ENCODE measurements around the gene CHSY3.

The CHSY3 gene

DNA sequence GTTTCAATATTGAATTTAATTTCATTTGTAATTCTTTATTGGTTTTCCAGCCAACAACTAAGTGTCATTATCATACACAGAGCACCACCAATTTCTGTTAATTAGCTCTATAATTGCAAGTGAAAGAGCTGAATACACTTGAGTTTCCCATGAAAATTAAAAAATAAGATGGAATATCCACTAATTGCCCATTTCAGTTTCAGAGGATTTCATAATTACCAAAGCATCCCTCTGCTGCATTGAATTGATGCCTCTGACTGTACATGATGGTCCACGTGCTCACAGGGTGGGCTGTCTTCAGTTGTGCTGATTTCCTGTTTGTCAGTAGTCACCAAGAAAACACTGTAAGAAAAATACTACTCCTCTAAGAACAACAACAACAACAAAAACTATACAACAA, 163.8 kb downstream of the CHSY3 start:
- Histone ChIP-seq H3K79me2 (ENCODE audit: insufficient read depth, low read depth) (no peaks in the 10 kb centered on the region), H3K9ac (no peak overlapping the region), H3K4me1 (ENCODE audit: low read depth, poor library complexity, severe bottlenecking) (peaks cover 7% of the 10 kb centered on the region), H3K4me2 (no peak overlapping the region), H3K4me3 (IDR thresholded peaks at IDR 0.05; ENCODE audit: insufficient read depth, low read depth, low read length) (no peak overlapping the region), H3K27me3 (ENCODE audit: insufficient read depth, low read depth) (no peaks in the 10 kb centered on the region), H3K27ac (no peak overlapping the region), H3K36me3 (ENCODE audit: insufficient read depth) (no peaks in the 10 kb centered on the region), H4K20me1 (ENCODE audit: insufficient read depth) (no peaks in the 10 kb centered on the region), H2AFZ (ENCODE audit: low read depth) (no peak overlapping the region)
- TF ChIP-seq, protein P1, sequence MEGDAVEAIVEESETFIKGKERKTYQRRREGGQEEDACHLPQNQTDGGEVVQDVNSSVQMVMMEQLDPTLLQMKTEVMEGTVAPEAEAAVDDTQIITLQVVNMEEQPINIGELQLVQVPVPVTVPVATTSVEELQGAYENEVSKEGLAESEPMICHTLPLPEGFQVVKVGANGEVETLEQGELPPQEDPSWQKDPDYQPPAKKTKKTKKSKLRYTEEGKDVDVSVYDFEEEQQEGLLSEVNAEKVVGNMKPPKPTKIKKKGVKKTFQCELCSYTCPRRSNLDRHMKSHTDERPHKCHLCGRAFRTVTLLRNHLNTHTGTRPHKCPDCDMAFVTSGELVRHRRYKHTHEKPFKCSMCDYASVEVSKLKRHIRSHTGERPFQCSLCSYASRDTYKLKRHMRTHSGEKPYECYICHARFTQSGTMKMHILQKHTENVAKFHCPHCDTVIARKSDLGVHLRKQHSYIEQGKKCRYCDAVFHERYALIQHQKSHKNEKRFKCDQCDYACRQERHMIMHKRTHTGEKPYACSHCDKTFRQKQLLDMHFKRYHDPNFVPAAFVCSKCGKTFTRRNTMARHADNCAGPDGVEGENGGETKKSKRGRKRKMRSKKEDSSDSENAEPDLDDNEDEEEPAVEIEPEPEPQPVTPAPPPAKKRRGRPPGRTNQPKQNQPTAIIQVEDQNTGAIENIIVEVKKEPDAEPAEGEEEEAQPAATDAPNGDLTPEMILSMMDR (conservative IDR thresholded peaks at IDR 0.05; ENCODE audit: low read depth, low read length), result no peak

DNA sequence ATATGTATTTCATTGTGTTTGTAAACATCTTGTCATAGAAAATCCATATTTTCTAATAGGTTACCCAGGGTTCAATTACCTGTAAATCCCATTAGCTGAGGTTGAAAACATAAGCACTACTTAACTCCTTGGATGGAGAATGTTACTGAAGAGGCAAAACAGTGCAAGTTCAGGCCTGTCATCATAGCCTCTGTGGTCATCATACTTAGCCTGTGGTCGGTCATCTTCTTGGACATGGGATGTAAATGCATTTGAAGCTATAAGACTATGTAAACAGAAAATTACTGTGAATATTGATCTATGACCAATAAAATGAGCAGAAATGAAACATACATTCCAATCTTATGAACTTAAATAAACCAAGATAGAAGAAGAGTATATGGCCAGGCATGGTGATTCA, 164.7 kb downstream of the CHSY3 start:
- TF ChIP-seq, protein P1 (conservative IDR thresholded peaks at IDR 0.05; ENCODE audit: low read depth, low read length), result no peak
- no peak overlapping the region for H3K27ac ChIP-seq
- H2AFZ ChIP-seq (ENCODE audit: low read depth), result no peak overlapping the region
- no peaks in the 10 kb centered on the region for H3K36me3 ChIP-seq (ENCODE audit: insufficient read depth)
- H3K4me3 ChIP-seq (IDR thresholded peaks at IDR 0.05; ENCODE audit: insufficient read depth, low read depth, low read length), result no peak overlapping the region
- H4K20me1 ChIP-seq (ENCODE audit: insufficient read depth), result no peaks in the 10 kb centered on the region
- H3K9ac ChIP-seq, result no peak overlapping the region
- 0 out of 2 replicates have a peak overlapping the region, but pooled peaks have one; percentile 20 for H3K4me2 ChIP-seq
- H3K27me3 ChIP-seq (ENCODE audit: insufficient read depth, low read depth), result no peaks in the 10 kb centered on the region
- peaks cover 7% of the 10 kb centered on the region for H3K4me1 ChIP-seq (ENCODE audit: low read depth, poor library complexity, severe bottlenecking)
- no peaks in the 10 kb centered on the region for H3K79me2 ChIP-seq (ENCODE audit: insufficient read depth, low read depth)

DNA sequence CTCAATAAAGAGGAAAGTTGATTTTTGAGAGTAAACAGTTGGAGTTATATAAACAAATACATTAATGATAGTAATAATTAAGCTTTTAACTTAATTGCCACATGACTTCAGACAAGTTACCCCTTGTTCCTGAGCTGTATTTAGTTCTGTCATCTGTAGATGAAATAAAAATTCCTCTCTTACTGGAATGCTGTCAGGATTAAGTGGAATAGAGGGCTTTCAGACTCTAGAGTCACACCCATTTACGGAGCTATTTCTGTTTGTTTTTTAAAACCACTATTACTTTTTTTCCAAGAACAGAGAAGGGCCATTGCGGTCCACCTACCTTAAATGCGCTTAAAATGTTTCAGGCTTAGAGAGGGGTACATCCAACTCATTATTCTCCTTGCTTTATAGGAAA, 170.6 kb downstream of the CHSY3 start:
- Histone ChIP-seq H2AFZ (ENCODE audit: low read depth) (no peak overlapping the region), H3K79me2 (ENCODE audit: insufficient read depth, low read depth) (no peaks in the 10 kb centered on the region), H3K9ac (no peak overlapping the region), H4K20me1 (ENCODE audit: insufficient read depth) (no peaks in the 10 kb centered on the region), H3K4me3 (IDR thresholded peaks at IDR 0.05; ENCODE audit: insufficient read depth, low read depth, low read length) (no peak overlapping the region), H3K4me1 (ENCODE audit: low read depth, poor library complexity, severe bottlenecking) (no peaks in the 10 kb centered on the region), H3K27ac (no peak overlapping the region), H3K27me3 (ENCODE audit: insufficient read depth, low read depth) (no peaks in the 10 kb centered on the region), H3K36me3 (ENCODE audit: insufficient read depth) (no peaks in the 10 kb centered on the region), H3K4me2 (no peak overlapping the region)
- TF ChIP-seq, protein P1 (conservative IDR thresholded peaks at IDR 0.05; ENCODE audit: low read depth, low read length), result no peak

DNA sequence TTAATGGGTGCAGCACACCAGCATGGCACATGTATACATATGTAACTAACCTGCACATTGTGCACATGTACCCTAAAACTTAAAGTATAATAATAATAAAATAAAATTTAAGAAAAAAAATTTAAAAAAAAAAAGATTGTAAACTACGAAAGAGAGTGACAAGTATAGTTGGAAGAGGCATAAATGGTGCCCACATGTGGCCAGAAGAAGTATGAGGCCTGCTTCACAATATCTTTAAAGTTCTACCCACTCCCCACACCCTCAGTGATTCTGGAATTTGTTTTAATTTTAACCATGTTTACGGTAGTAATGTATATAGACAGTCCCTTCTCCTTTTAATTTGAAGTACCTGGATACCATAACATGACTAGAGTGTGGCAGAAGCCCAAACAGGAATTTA, 172.7 kb downstream of the CHSY3 start:
- TF ChIP-seq, protein P1 (conservative IDR thresholded peaks at IDR 0.05; ENCODE audit: low read depth, low read length), result no peak
- no peak overlapping the region for H3K4me3 ChIP-seq (IDR thresholded peaks at IDR 0.05; ENCODE audit: insufficient read depth, low read depth, low read length)
- no peak overlapping the region for H2AFZ ChIP-seq (ENCODE audit: low read depth)
- H3K4me2 ChIP-seq, result no peak overlapping the region
- no peak overlapping the region for H3K9ac ChIP-seq
- H4K20me1 ChIP-seq (ENCODE audit: insufficient read depth), result no peaks in the 10 kb centered on the region
- H3K27ac ChIP-seq, result no peak overlapping the region
- H3K4me1 ChIP-seq (ENCODE audit: low read depth, poor library complexity, severe bottlenecking), result no peaks in the 10 kb centered on the region
- no peaks in the 10 kb centered on the region for H3K27me3 ChIP-seq (ENCODE audit: insufficient read depth, low read depth)
- H3K79me2 ChIP-seq (ENCODE audit: insufficient read depth, low read depth), result no peaks in the 10 kb centered on the region
- no peaks in the 10 kb centered on the region for H3K36me3 ChIP-seq (ENCODE audit: insufficient read depth)

Data from KMS-11 (cell line).